ENCODE measurements around the gene TRIM67. TPM values are rescaled to one million over a fixed set of nuclear protein-coding genes. Genes with fewer than 3 reads are reported as not detected.

Gene TRIM67
- total RNA-seq, 1 experiment from 2014 or later, result 0.06 TPM

- Histone ChIP-seq H3K36me3 (ENCODE audit: insufficient read depth, low read length, poor library complexity, severe bottlenecking) (no peaks in the 10 kb centered on the region), H3K4me3 (ENCODE audit: low read depth, low read length, poor library complexity, severe bottlenecking) (no peak overlapping the region), H3K4me1 (ENCODE audit: insufficient read depth, low read length, poor library complexity, severe bottlenecking) (no peaks in the 10 kb centered on the region), H3K27me3 (replicated peaks; ENCODE audit: insufficient read depth, low read depth, low read length, poor library complexity) (no peaks in the 10 kb centered on the region), H3K9me3 (ENCODE audit: low read depth, low read length, poor library complexity, severe bottlenecking) (no peaks in the 10 kb centered on the region), H3K27ac (ENCODE audit: low read depth, low read length, poor library complexity, severe bottlenecking) (no peak overlapping the region)
- TF ChIP-seq CTCF (conservative IDR thresholded peaks at IDR 0.05; ENCODE audit: low read depth, low read length), result no peak
- no peak for DNase-seq (ENCODE audit: low spot score)
- no TSS peak for BruUV-seq (replicated peaks)
- intact Hi-C loops (cut with micrococcal nuclease; ENCODE audit: unreplicated experiment), result no loop called here
- CTCF ChIA-PET, result no interaction called here
- POLR2A ChIA-PET (ENCODE audit: low non-redundant PET), result no interaction called here
Measured at GRCh38 chr1:231214918-231215680, 53.2 kb downstream of the TRIM67 start.

- intact Hi-C loops (cut with micrococcal nuclease; ENCODE audit: unreplicated experiment), result no loop called here
- H3K4me3 ChIP-seq (ENCODE audit: low read depth, low read length, poor library complexity, severe bottlenecking), result no peak overlapping the region
- no TSS peak for BruUV-seq (replicated peaks)
- H3K9me3 ChIP-seq (ENCODE audit: low read depth, low read length, poor library complexity, severe bottlenecking), result no peaks in the 10 kb centered on the region
- no peak overlapping the region for H3K27ac ChIP-seq (ENCODE audit: low read depth, low read length, poor library complexity, severe bottlenecking)
- no peaks in the 10 kb centered on the region for H3K27me3 ChIP-seq (replicated peaks; ENCODE audit: insufficient read depth, low read depth, low read length, poor library complexity)
- no peaks in the 10 kb centered on the region for H3K4me1 ChIP-seq (ENCODE audit: insufficient read depth, low read length, poor library complexity, severe bottlenecking)
- H3K36me3 ChIP-seq (ENCODE audit: insufficient read depth, low read length, poor library complexity, severe bottlenecking), result no peaks in the 10 kb centered on the region
- no peak for DNase-seq (ENCODE audit: low spot score)
- CTCF ChIA-PET, result no interaction called here
- TF ChIP-seq CTCF (conservative IDR thresholded peaks at IDR 0.05; ENCODE audit: low read depth, low read length) (no peak), EZH2 (IDR thresholded peaks at IDR 0.05; ENCODE audit: borderline replicate concordance, low read depth, low read length, poor library complexity, severe bottlenecking) (no peak)
- POLR2A ChIA-PET (ENCODE audit: low non-redundant PET), result no interaction called here
Measured at GRCh38 chr1:231215681-231216385, 54.0 kb downstream of the TRIM67 start.

- Histone ChIP-seq H3K27me3 (replicated peaks; ENCODE audit: insufficient read depth, low read depth, low read length, poor library complexity) (no peaks in the 10 kb centered on the region), H3K4me1 (ENCODE audit: insufficient read depth, low read length, poor library complexity, severe bottlenecking) (no peaks in the 10 kb centered on the region), H3K27ac (ENCODE audit: low read depth, low read length, poor library complexity, severe bottlenecking) (no peak overlapping the region), H3K4me3 (ENCODE audit: low read depth, low read length, poor library complexity, severe bottlenecking) (no peak overlapping the region), H3K36me3 (ENCODE audit: insufficient read depth, low read length, poor library complexity, severe bottlenecking) (no peaks in the 10 kb centered on the region), H3K9me3 (ENCODE audit: low read depth, low read length, poor library complexity, severe bottlenecking) (no peaks in the 10 kb centered on the region)
- TF ChIP-seq CTCF (conservative IDR thresholded peaks at IDR 0.05; ENCODE audit: low read depth, low read length) (no peak), EZH2 (IDR thresholded peaks at IDR 0.05; ENCODE audit: borderline replicate concordance, low read depth, low read length, poor library complexity, severe bottlenecking) (no peak)
- POLR2A ChIA-PET (ENCODE audit: low non-redundant PET), result interaction anchor here (0.6 kb wide), 1 partner anchor 46 kb away, joined by 3 read pairs; no protein-coding TSS in a partner anchor
- intact Hi-C loops (cut with micrococcal nuclease; ENCODE audit: unreplicated experiment), result no loop called here
- no TSS peak for BruUV-seq (replicated peaks)
- CTCF ChIA-PET, result no interaction called here
- no peak for DNase-seq (ENCODE audit: low spot score)
Measured at GRCh38 chr1:231216498-231216897, 54.6 kb downstream of the TRIM67 start.

Data from A673 (cell line).